Endothelial cell of umbilical vein (primary cell): ENCODE measurements around the gene FSTL4. TPM values are rescaled to one million over a fixed set of nuclear protein-coding genes. Genes with fewer than 3 reads are reported as not detected.

ENCODE experiments used
- BruUV-seq: library from RNA; stranded (reverse); fragments of 400-500 nt; replicated peaks from 2 replicates; lab custom pipeline; 2021; lab: Mats Ljungman, UMichigan
- CTCF ChIA-PET: fragments of 300-600, 350-600 bp; sonication (Branson Sonifier 250); formaldehyde crosslinking; loops from one replicate; lab custom pipeline; 2021; ENCODE audit warnings: antibody characterized with exemption, inconsistent platforms; lab: Charles Lee
- POLR2A ChIA-PET: fragments of 300-600, 350-600 bp; sonication (Branson Sonifier 250); formaldehyde crosslinking; loops from one replicate; lab custom pipeline; 2021; ENCODE audit warnings: antibody characterized with exemption, inconsistent platforms; lab: Charles Lee
- DNase-seq: peaks from one replicate; pipeline ENCODE4 v3.0.0-alpha.2; 2011; ENCODE audit warnings: low read depth, low spot score
- FAIRE-seq: peaks from 2 replicates; lab custom pipeline; 2011; peaks lifted over from hg19 to GRCh38; lab: Jason Lieb, UNC
- H2AFZ ChIP-seq: 2 replicates; pipeline ENCODE4 v1.6.0; 2012; ENCODE audit warnings: low read depth, low read length, control low read depth, inconsistent platforms
- H3K27ac ChIP-seq: 2 replicates; pipeline ENCODE4 v1.5.1; 2011; ENCODE audit warnings: low read depth, mild to moderate bottlenecking, control low read depth, low read length, moderate library complexity; ENCODE audit not compliant: insufficient read depth
- H3K27me3 ChIP-seq, 2 experiments: 2 replicates each; pipeline versions ENCODE4 v1.6.0 to v1.6.1; 2011; ENCODE audit warnings: low read length in 2 of 2, mixed read lengths in 1 of 2; ENCODE audit not compliant: control insufficient read depth in 2 of 2, insufficient read depth in 2 of 2
- H3K36me3 ChIP-seq, 2 experiments: 2 replicates in 1 of 2; 3 replicates in 1 of 2; pipeline ENCODE4 v1.5.1; 2011; ENCODE audit warnings: low read length in 2 of 2, mild to moderate bottlenecking in 1 of 2, moderate library complexity in 1 of 2; ENCODE audit not compliant: control insufficient read depth in 2 of 2, insufficient read depth in 2 of 2; ENCODE audit errors: extremely low read depth in 1 of 2
- H3K4me1 ChIP-seq: 3 replicates; pipeline ENCODE4 v1.5.1; 2011; ENCODE audit warnings: mild to moderate bottlenecking, low read length; ENCODE audit not compliant: control insufficient read depth, insufficient read depth; ENCODE audit errors: extremely low read depth
- H3K4me2 ChIP-seq: 2 replicates; pipeline ENCODE4 v1.6.1; 2011; ENCODE audit warnings: low read length, control low read depth, mixed read lengths; ENCODE audit not compliant: insufficient read depth
- H3K4me3 ChIP-seq, 3 experiments: fragments of 200-600 bp in 1 of 3; sonication (generic), shearing (Covaris generic) in 1 of 3; replicated peaks in 1 of 3; 2 replicates each; pipeline ENCODE4 v1.5.1; 2011 to 2016; ENCODE audit warnings: control low read depth in 3 of 3, low read length in 3 of 3, mild to moderate bottlenecking in 2 of 3, inconsistent platforms in 1 of 3, low read depth in 1 of 3, moderate library complexity in 1 of 3; ENCODE audit not compliant: insufficient read depth in 1 of 3
- H3K79me2 ChIP-seq: 2 replicates; pipeline ENCODE4 v1.6.0; 2012; ENCODE audit warnings: low read length, inconsistent platforms; ENCODE audit not compliant: control insufficient read depth, insufficient read depth
- H3K9ac ChIP-seq: replicated peaks from 2 replicates; pipeline ENCODE3; 2011; ENCODE audit warnings: low read length, control low read depth; ENCODE audit not compliant: insufficient read depth; ENCODE audit errors: extremely low read depth
- H3K9me1 ChIP-seq: replicated peaks from 3 replicates; pipeline ENCODE4 v1.6.0; 2011; ENCODE audit warnings: mild to moderate bottlenecking, low read length; ENCODE audit not compliant: control insufficient read depth, insufficient read depth; ENCODE audit errors: extremely low read depth
- H3K9me3 ChIP-seq: replicated peaks from 2 replicates; pipeline ENCODE4 v1.5.1; 2012; ENCODE audit warnings: low read length, inconsistent platforms; ENCODE audit not compliant: control insufficient read depth, insufficient read depth
- H4K20me1 ChIP-seq: replicated peaks from 2 replicates; pipeline ENCODE3; 2011; ENCODE audit warnings: mild to moderate bottlenecking, low read length; ENCODE audit not compliant: control insufficient read depth, insufficient read depth; ENCODE audit errors: extremely low read depth
- CTCF ChIP-seq, 2 donors: IDR thresholded peaks; 1 replicate in 1 of 2; 2 replicates in 1 of 2; pipeline ENCODE4 v1.5.1; 2011; ENCODE audit warnings: low read length in 2 of 2, mild to moderate bottlenecking in 2 of 2, moderate library complexity in 2 of 2, control low read depth in 1 of 2, inconsistent platforms in 1 of 2, low read depth in 1 of 2; ENCODE audit not compliant: insufficient read depth in 1 of 2; ENCODE audit errors: extremely low read depth in 1 of 2
- FOS ChIP-seq: IDR thresholded peaks from 2 replicates; pipeline ENCODE4 v1.6.1; 2011; ENCODE audit warnings: mild to moderate bottlenecking, low read length, moderate library complexity, borderline replicate concordance; ENCODE audit not compliant: insufficient read depth
- GATA2 ChIP-seq: IDR thresholded peaks from 2 replicates; pipeline ENCODE4 v1.7.0; 2011; ENCODE audit warnings: low read depth, mild to moderate bottlenecking, moderate library complexity, mixed read lengths, low read length; ENCODE audit not compliant: insufficient read length, insufficient read depth
- JUN ChIP-seq: IDR thresholded peaks from 2 replicates; pipeline ENCODE4 v1.6.1; 2011; ENCODE audit warnings: borderline replicate concordance, low read depth; ENCODE audit not compliant: insufficient read length, insufficient read depth
- MAX ChIP-seq: IDR thresholded peaks from 2 replicates; pipeline ENCODE4 v1.6.1; 2011; ENCODE audit not compliant: insufficient read depth, insufficient read length
- MYC ChIP-seq: IDR thresholded peaks from one replicate; pipeline ENCODE4 v1.6.1; 2011; ENCODE audit warnings: mild to moderate bottlenecking, low read depth, low read length
- POLR2A ChIP-seq: IDR thresholded peaks from 2 replicates; pipeline ENCODE4 v1.6.1; 2012; ENCODE audit warnings: low read depth, mild to moderate bottlenecking, control low read depth, low read length
- dilution Hi-C: fragments of 300-500 bp; cut with MboI; formaldehyde crosslinking; loops from one replicate; pipeline ENCODE4 v1.15.0; 2019; ENCODE audit warnings: low sequenced_read_pairs; ENCODE audit not compliant: extremely low pct_ligation_motif_present
- intact Hi-C: fragments of 100-400 bp; cut with micrococcal nuclease; formaldehyde crosslinking; loops from one replicate; pipeline ENCODE4 v1.10.0; 2022
- polyA plus RNA-seq, 4 experiments: library from polyadenylated mRNA; depleted of rRNA in 3 of 4; stranded (reverse) in 3 of 4; unstranded in 1 of 4; fragments of >200 nt; gene quantifications; 2 replicates each; pipeline versions ENCODE4 v1.2.1 to v1.2.3, GENCODE V29; 2011 to 2012; ENCODE audit warnings: missing spikeins in 1 of 4
- total RNA-seq: library from RNA; stranded (reverse); gene quantifications from 2 replicates; pipeline ENCODE4 v1.2.3, GENCODE V29; 2021

The FSTL4 gene
- total and polyA plus RNA-seq, 2 donors (not counting 3 experiments of a cell fraction or from before 2014, with no cell fraction given), result 0.18 TPM; not detected in 1

- CTCF ChIA-PET, result no interaction called here
- FAIRE-seq (no peak), DNase-seq (no peak)
- Histone ChIP-seq H3K79me2 (no peaks in the 10 kb centered on the region), H4K20me1 (no peaks in the 10 kb centered on the region), H3K36me3 (no peaks in the 10 kb centered on the region), H3K9ac (no peak overlapping the region), H3K27ac (no peak overlapping the region), H3K4me1 (no peaks in the 10 kb centered on the region), H2AFZ (no peak overlapping the region), H3K4me3 (no peak overlapping the region), H3K9me1 (no peaks in the 10 kb centered on the region), H3K4me2 (no peak overlapping the region), H3K27me3 (peaks cover 0 to 1% of the 10 kb centered on the region in 2 experiments), H3K9me3 (no peaks in the 10 kb centered on the region)
- POLR2A ChIA-PET, result no interaction called here
- TF ChIP-seq POLR2A (no peak), FOS (no peak), MAX (no peak), GATA2 (no peak), CTCF (IDR thresholded peaks at IDR 0.05; ENCODE audit: extremely low read depth in 1 of 2, insufficient read depth in 1 of 2, low read depth in 1 of 2, low read length in 2 of 2) (no peak), JUN (no peak), MYC (no peak)
- intact Hi-C loops (no loop called here), dilution Hi-C loops (no loop called here)
- no TSS peak for BruUV-seq
Measured at GRCh38 chr5:133514456-133514855, 97.9 kb downstream of the FSTL4 start.
